ENCODE results near the gene PEX26. TPM values are rescaled to one million over a fixed set of nuclear protein-coding genes. Genes with fewer than 3 reads are reported as not detected.
"Not testable (repeated sequence)": the region's sequence is repeated elsewhere in the genome, so short reads cannot be mapped to it uniquely, and the experiment has no call there.

PEX26 gene
- total RNA-seq, 2 experiments from 2014 or later, result 19.6 to 20.8 TPM

- Mint-ChIP-seq H3K27ac (no peak overlapping the region), H3K4me3 (no peak overlapping the region), H3K27me3 (peaks cover 34% of the 10 kb centered on the region), H3K4me1 (ENCODE audit: low read depth) (no peaks in the 10 kb centered on the region), H3K9me3 (no peaks in the 10 kb centered on the region), H3K36me3 (ENCODE audit: low read depth) (no peaks in the 10 kb centered on the region)
- Histone ChIP-seq H3K9me3 (ENCODE audit: control insufficient read depth in 1 of 2, insufficient read depth in 1 of 2, low read length in 2 of 2) (no peaks in the 10 kb centered on the region), H3K4me3 (ENCODE audit: low read length) (no peak overlapping the region), H3K27ac (ENCODE audit: low read depth in 1 of 2, low read length in 2 of 2) (no peak overlapping the region), H3K4me1 (ENCODE audit: insufficient read depth, low read length) (no peaks in the 10 kb centered on the region), H3K36me3 (ENCODE audit: insufficient read depth, low read length) (no peaks in the 10 kb centered on the region), H3K27me3 (ENCODE audit: control insufficient read depth in 1 of 2, insufficient read depth in 2 of 2, low read length in 2 of 2) (peaks cover 13 to 17% of the 10 kb centered on the region in 2 experiments)
- ATAC-seq (ENCODE audit: poor library complexity) (no peak), DNase-seq (no peak)
- no peak for TF ChIP-seq CTCF (IDR thresholded peaks at IDR 0.05)
- POLR2A ChIA-PET, result no interaction called here
- intact Hi-C loops (cut with DNase I, micrococcal nuclease), result no loop called here
- CTCF ChIA-PET, result no interaction called here
Observed at GRCh38 chr22:18070041-18070440, 7.7 kb upstream of the PEX26 start.

DNA sequence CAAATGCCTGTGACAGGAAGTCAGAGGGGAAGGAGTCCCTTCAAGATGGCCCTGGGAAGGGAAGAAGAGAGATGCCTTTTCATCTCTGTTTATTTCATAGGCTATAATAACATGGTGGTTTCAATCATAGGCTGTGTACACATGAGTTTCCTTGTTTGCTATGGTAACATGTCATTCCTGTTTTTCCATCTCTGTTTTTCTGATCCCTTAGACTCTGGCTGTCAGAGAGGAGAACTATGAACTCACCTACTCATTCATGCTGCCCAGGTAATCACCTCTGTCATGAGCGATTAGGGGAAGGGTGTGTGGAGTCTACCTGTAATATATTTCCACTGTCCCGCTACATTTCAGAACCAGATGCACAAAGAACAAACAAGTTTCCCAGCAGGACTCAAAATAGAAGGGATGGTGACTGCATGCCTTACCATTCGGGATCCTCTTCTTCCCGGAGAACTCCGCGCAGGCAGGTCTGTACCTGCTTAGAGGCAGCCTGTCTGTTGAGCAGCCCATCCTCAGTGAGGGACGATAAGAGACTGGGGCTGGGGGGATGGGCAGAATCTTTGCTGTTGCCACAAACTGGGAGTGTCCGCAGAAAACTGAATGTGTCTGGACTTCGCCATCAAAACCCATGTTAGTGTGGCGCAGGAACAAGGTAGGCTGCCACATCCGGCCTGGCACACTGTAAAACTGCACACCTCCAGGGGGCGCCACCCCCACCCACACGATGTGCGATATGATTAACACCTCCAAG lies 7.1 kb upstream of the PEX26 start:
- no peaks in the 10 kb centered on the region for H3K9me3 ChIP-seq (ENCODE audit: control insufficient read depth in 1 of 2, insufficient read depth in 1 of 2, low read length in 2 of 2)
- H3K36me3 Mint-ChIP-seq (ENCODE audit: low read depth), result no peaks in the 10 kb centered on the region
- H3K9me3 Mint-ChIP-seq, result no peaks in the 10 kb centered on the region
- H3K4me1 Mint-ChIP-seq (ENCODE audit: low read depth), result peaks cover under 1% of the 10 kb centered on the region
- H3K27me3 ChIP-seq (ENCODE audit: control insufficient read depth in 1 of 2, insufficient read depth in 2 of 2, low read length in 2 of 2), result peaks cover 8 to 10% of the 10 kb centered on the region in 2 experiments
- DNase-seq (no peak), ATAC-seq (ENCODE audit: poor library complexity) (no peak)
- ChIA-PET CTCF (interaction anchor here (0.5 kb wide), 1 partner anchor 19 kb away, joined by 3 read pairs; no protein-coding TSS in a partner anchor), POLR2A (no interaction called here)
- TF ChIP-seq CTCF (IDR thresholded peaks at IDR 0.05), result no peak
- no peaks in the 10 kb centered on the region for H3K36me3 ChIP-seq (ENCODE audit: insufficient read depth, low read length)
- H3K27ac Mint-ChIP-seq, result no peak overlapping the region
- H3K4me3 Mint-ChIP-seq, result no peak overlapping the region
- peaks cover 27% of the 10 kb centered on the region for H3K27me3 Mint-ChIP-seq
- no peak overlapping the region for H3K27ac ChIP-seq (ENCODE audit: low read depth in 1 of 2, low read length in 2 of 2)
- no peaks in the 10 kb centered on the region for H3K4me1 ChIP-seq (ENCODE audit: insufficient read depth, low read length)
- intact Hi-C loops (cut with DNase I, micrococcal nuclease), result no loop called here
- H3K4me3 ChIP-seq (ENCODE audit: low read length), result no peak overlapping the region

DNA sequence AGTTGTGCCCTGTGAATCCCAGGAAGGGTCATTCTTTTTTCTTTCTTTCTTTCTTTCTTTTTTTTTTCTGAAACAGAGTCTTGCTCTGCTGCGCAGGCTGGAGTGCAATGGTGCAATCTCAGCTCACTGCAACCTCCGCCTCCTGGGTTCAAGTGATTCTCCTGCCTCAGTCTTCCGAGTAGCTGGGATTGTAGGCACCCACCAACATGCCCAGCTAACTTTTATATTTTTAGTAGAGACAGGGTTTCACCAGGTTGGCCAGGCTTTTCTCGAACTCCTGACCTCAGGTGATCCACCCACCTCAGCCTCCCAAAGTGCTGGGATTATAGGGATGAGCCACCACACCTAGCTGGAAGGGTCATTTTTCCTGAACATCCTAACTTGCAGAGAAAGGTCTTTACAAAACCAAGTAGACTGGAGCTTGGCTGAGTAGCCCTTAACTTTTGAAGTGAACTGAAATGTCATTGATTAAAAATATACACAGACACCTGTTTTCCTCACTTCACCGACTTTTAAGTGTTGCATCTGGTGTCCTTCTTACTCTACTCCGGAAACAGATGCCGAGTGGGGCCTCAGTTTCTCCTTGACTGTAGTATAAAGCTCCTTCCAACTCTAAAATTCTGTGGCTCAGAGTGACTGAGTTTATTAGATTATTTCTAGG lies 6.4 kb upstream of the PEX26 start:
- DNase-seq; H3K36me3 ChIP-seq (ENCODE audit: insufficient read depth, low read length); H3K4me3 Mint-ChIP-seq; H3K9me3 ChIP-seq (ENCODE audit: control insufficient read depth in 1 of 2, insufficient read depth in 1 of 2, low read length in 2 of 2); H3K4me3 ChIP-seq (ENCODE audit: low read length); H3K4me1 Mint-ChIP-seq (ENCODE audit: low read depth); H3K36me3 Mint-ChIP-seq (ENCODE audit: low read depth); POLR2A ChIA-PET; H3K27ac Mint-ChIP-seq; ATAC-seq (ENCODE audit: poor library complexity); H3K27ac ChIP-seq (ENCODE audit: low read depth in 1 of 2, low read length in 2 of 2); intact Hi-C loops (cut with DNase I, micrococcal nuclease); H3K9me3 Mint-ChIP-seq; H3K27me3 ChIP-seq (ENCODE audit: control insufficient read depth in 1 of 2, insufficient read depth in 2 of 2, low read length in 2 of 2); H3K4me1 ChIP-seq (ENCODE audit: insufficient read depth, low read length): not testable (repeated sequence)
- CTCF ChIA-PET, result interaction anchor here (0.5 kb wide), 1 partner anchor 64 kb away, joined by 5 read pairs; no protein-coding TSS in a partner anchor
- peaks cover 20% of the 10 kb centered on the region for H3K27me3 Mint-ChIP-seq
